Vagina (tissue), 2 donors: ENCODE data around the gene OR2AE1. TPM values are rescaled to one million over a fixed set of nuclear protein-coding genes. Genes with fewer than 3 reads are reported as not detected.

Experiments
- DNase-seq, 2 donors: peaks; one replicate each; pipeline ENCODE4 v3.0.0-alpha.2; 2017; ENCODE audit errors: extremely low spot score in 2 of 2
- H3K27ac ChIP-seq: fragments of 200-600 bp; sonication (generic); one replicate; pipeline ENCODE4 v1.5.1; 2019
- H3K27me3 ChIP-seq: fragments of 200-600 bp; sonication (generic); one replicate; pipeline ENCODE4 v1.5.1; 2019
- H3K36me3 ChIP-seq, 2 donors: fragments of 200-600 bp; sonication (generic); one replicate each; pipeline ENCODE4 v1.5.1; 2017 to 2019
- H3K4me1 ChIP-seq: fragments of 200-600 bp; sonication (generic); one replicate; pipeline ENCODE4 v1.5.1; 2019
- H3K4me3 ChIP-seq, 2 donors: fragments of 200-600 bp; sonication (generic); 1 replicate in 1 of 2; 2 replicates in 1 of 2; pipeline ENCODE4 v1.5.1; 2016 to 2019
- H3K9me3 ChIP-seq: fragments of 200-600 bp; sonication (generic); one replicate; pipeline ENCODE4 v1.5.1; 2019
- POLR2A ChIP-seq, 2 donors: fragments of 450-650 bp; IDR thresholded peaks; one replicate each; pipeline ENCODE4 v1.6.1; 2017; ENCODE audit warnings: antibody characterized with exemption in 2 of 2, mild to moderate bottlenecking in 2 of 2, moderate library complexity in 2 of 2
- POLR2AphosphoS5 ChIP-seq, 2 donors: sonication (generic); formaldehyde crosslinking; IDR thresholded peaks; one replicate each; pipeline ENCODE4 v1.9.0; 2017; ENCODE audit warnings: antibody characterized with exemption in 2 of 2, mild to moderate bottlenecking in 2 of 2, low read depth in 1 of 2; ENCODE audit not compliant: insufficient read depth in 1 of 2
- intact Hi-C: fragments of 100-400 bp; cut with DNase I; formaldehyde crosslinking; loops from one replicate; pipeline ENCODE4 v1.15.1; 2023
- total RNA-seq: library from RNA; depleted of rRNA; stranded (reverse); fragments of >200 nt; gene quantifications from one replicate; pipeline ENCODE4 v1.2.3, GENCODE V29; 2016
- TF ChIP-seq, protein P1 (sequence below), 3 experiments: fragments of 450-650 bp in 2 of 3; fragments of 200-600 bp in 1 of 3; sonication (generic) in 1 of 3; IDR thresholded peaks; one replicate each; pipeline ENCODE4 v1.5.1; 2017 to 2019; ENCODE audit warnings: antibody characterized with exemption in 3 of 3, mild to moderate bottlenecking in 2 of 3, moderate library complexity in 2 of 3

Gene OR2AE1
- total RNA-seq, 1 donor from 2014 or later: not detected

DNA sequence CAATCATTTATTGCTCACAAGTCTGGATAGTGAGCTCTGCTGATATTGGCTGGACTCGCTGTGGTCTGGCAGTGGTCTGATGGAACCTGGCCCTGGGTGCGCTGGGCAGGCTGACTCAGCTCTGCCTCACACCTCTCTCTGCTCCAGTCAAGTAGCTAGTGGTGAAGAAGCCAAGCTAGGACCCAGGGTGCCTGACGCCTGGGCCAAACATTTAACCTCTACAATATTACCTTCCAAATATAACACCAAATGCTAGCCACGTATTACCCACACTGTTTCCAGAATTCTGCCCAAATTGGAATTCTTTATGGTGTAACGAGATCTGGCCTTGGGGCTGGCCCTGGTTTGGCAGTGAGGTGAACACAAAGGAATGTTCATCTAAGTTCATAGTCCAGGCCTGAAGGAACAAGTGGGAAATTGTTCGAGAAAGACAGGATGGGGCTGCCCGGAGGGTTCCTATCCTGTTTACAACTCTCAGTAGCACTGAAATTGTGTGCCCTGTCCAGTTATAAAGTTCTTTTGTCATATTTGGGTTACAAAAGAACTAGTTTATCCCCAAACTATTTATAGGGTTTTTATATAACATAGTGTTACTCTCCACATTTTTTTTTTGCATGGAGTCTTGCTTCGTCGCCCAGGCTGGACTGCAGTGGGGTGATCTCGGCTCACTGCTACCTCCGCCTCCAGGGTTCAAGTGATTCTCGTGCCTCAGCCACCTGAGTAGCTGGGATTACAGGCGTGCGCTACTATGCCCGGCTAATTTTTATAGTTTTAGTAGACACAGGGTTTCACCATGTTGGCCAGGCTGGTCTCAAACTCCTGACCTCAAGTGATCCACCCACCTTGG is 16.3 kb downstream of the OR2AE1 start:
- no peaks in the 10 kb centered on the region for H3K36me3 ChIP-seq
- H3K27me3 ChIP-seq: no peaks in the 10 kb centered on the region
- no peaks in the 10 kb centered on the region for H3K9me3 ChIP-seq
- DNase-seq: no peak
- TF ChIP-seq POLR2AphosphoS5 (IDR thresholded peaks at IDR 0.05; ENCODE audit: insufficient read depth in 1 of 2, low read depth in 1 of 2) (no peak), POLR2A (IDR thresholded peaks at IDR 0.05) (no peak)
- TF ChIP-seq, protein P1, sequence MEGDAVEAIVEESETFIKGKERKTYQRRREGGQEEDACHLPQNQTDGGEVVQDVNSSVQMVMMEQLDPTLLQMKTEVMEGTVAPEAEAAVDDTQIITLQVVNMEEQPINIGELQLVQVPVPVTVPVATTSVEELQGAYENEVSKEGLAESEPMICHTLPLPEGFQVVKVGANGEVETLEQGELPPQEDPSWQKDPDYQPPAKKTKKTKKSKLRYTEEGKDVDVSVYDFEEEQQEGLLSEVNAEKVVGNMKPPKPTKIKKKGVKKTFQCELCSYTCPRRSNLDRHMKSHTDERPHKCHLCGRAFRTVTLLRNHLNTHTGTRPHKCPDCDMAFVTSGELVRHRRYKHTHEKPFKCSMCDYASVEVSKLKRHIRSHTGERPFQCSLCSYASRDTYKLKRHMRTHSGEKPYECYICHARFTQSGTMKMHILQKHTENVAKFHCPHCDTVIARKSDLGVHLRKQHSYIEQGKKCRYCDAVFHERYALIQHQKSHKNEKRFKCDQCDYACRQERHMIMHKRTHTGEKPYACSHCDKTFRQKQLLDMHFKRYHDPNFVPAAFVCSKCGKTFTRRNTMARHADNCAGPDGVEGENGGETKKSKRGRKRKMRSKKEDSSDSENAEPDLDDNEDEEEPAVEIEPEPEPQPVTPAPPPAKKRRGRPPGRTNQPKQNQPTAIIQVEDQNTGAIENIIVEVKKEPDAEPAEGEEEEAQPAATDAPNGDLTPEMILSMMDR (IDR thresholded peaks at IDR 0.05): no peak
- no peak overlapping the region for H3K4me3 ChIP-seq
- intact Hi-C loops: no loop called here
- no peaks in the 10 kb centered on the region for H3K4me1 ChIP-seq
- no peak overlapping the region for H3K27ac ChIP-seq

DNA sequence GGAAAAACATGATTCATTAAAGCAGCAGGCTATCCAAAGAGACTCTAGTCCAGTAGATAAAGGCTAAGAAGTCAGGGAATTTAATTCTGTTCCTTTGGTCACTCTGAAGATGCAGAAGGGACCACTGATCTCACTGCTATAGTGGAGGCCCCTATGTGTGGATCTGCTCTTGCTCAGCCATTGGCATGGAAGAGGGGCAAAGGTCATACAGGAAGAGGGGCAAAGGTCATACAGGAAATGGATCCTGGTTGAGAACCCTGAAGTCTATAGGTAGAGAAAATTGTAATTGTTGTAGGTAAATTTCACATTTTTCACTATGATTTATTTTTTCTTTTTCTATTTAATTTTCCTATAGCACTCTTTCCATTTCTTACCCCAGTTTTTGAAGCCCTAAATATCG is 21.6 kb downstream of the OR2AE1 start:
- no peak for TF ChIP-seq POLR2A (IDR thresholded peaks at IDR 0.05)
- TF ChIP-seq POLR2AphosphoS5 (IDR thresholded peaks at IDR 0.05; ENCODE audit: insufficient read depth in 1 of 2, low read depth in 1 of 2): no peak
- TF ChIP-seq, protein P1 (IDR thresholded peaks at IDR 0.05): no peak
- intact Hi-C loops: no loop called here
- no peaks in the 10 kb centered on the region for H3K36me3 ChIP-seq

GRCh38 chr7:99848420-99849216 is 28.2 kb downstream of the OR2AE1 start:
- DNase-seq: no peak
- Histone ChIP-seq H3K27ac (no peak overlapping the region), H3K9me3 (no peaks in the 10 kb centered on the region), H3K27me3 (no peaks in the 10 kb centered on the region), H3K4me3 (no peak overlapping the region), H3K36me3 (no peaks in the 10 kb centered on the region), H3K4me1 (no peaks in the 10 kb centered on the region)
- intact Hi-C loops: no loop called here
- TF ChIP-seq POLR2AphosphoS5 (IDR thresholded peaks at IDR 0.05; ENCODE audit: insufficient read depth in 1 of 2, low read depth in 1 of 2) (no peak), POLR2A (IDR thresholded peaks at IDR 0.05) (no peak)
- TF ChIP-seq, protein P1 (IDR thresholded peaks at IDR 0.05): no peak

More for the DNA sequence above, 21.6 kb downstream of the OR2AE1 start:
- no peak overlapping the region for H3K4me3 ChIP-seq
- no peak for DNase-seq
- no peaks in the 10 kb centered on the region for H3K4me1 ChIP-seq
- no peak overlapping the region for H3K27ac ChIP-seq
- no peaks in the 10 kb centered on the region for H3K27me3 ChIP-seq
- H3K9me3 ChIP-seq: no peaks in the 10 kb centered on the region

DNA sequence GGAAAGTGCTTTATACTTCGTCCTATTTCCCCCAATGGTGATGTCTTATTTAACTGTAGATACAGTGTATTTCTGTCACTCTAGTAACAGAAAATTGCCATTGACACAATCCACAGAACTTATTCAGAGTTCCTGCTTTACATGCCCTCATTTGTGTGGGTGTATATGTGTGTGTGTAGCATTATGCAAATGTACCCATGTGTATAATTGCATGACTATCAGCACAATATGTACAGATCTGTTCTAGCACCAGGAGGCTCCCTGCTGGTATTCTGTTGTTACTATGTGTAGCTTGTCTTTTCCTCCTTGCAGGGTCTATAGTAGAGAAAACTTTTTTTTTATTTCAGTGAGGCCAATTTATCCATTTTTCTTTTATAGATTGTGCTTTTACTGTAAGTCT is 32.5 kb downstream of the OR2AE1 start:
- no peak overlapping the region for H3K4me3 ChIP-seq
- no peaks in the 10 kb centered on the region for H3K4me1 ChIP-seq
- intact Hi-C loops: no loop called here
- H3K36me3 ChIP-seq: no peaks in the 10 kb centered on the region
- H3K27me3 ChIP-seq: no peaks in the 10 kb centered on the region
- no peak overlapping the region for H3K27ac ChIP-seq
- TF ChIP-seq POLR2A (IDR thresholded peaks at IDR 0.05): no peak
- TF ChIP-seq, protein P1 (IDR thresholded peaks at IDR 0.05): no peak
- DNase-seq: no peak
- no peaks in the 10 kb centered on the region for H3K9me3 ChIP-seq
